CD4-positive, alpha-beta T cell treated with Interleukin-2 at 100 ng/mL for 4 hours (primary cell): ENCODE results near the gene SMIM14.
"Not testable (repeated sequence)": the region's sequence is repeated elsewhere in the genome, so short reads cannot be mapped to it uniquely, and the experiment has no call there.

Source experiments
- DNase-seq: peaks from one replicate; pipeline ENCODE4 v3.0.0-alpha.2; 2020; ENCODE audit warnings: low spot score

The SMIM14 gene

GRCh38 chr4:39638354-39639239, at the start of gene SMIM14:
Gene SMIM14, minus strand, starts transcription at chr4:39638865. Its CDS starts 33,720 bp downstream, at chr4:39605145.
- peak; percentile 90 for DNase-seq

- no peak for DNase-seq
These were observed 48.3 kb upstream of the SMIM14 start for GRCh38 chr4:39687014-39687413.

DNA sequence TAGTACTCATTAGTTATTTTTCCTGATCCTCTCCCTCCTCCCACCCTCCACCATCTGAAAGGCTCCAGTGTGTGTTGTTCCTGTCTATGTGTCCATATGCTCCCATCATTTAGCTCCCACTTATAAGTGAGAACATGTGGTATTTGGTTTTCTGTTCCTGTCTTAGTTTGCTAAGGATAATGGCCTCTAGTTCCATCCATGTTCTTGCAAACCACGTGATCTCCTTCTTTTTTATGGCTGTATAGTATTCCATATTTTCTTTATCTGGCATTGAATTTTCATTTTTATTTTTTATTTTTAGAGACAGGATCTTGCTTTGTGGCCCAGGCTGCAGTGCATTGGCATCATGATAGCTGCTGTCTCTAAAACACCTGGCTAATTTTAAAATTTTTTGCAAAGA, 47.3 kb upstream of the SMIM14 start:
- no peak for DNase-seq

GRCh38 chr4:39682138-39682537, 43.5 kb upstream of the SMIM14 start:
- DNase-seq = no peak

GRCh38 chr4:39681003-39681402, 42.3 kb upstream of the SMIM14 start:
- not testable (repeated sequence) for DNase-seq

GRCh38 chr4:39675681-39676080, 37.0 kb upstream of the SMIM14 start:
- not testable (repeated sequence) for DNase-seq

DNA sequence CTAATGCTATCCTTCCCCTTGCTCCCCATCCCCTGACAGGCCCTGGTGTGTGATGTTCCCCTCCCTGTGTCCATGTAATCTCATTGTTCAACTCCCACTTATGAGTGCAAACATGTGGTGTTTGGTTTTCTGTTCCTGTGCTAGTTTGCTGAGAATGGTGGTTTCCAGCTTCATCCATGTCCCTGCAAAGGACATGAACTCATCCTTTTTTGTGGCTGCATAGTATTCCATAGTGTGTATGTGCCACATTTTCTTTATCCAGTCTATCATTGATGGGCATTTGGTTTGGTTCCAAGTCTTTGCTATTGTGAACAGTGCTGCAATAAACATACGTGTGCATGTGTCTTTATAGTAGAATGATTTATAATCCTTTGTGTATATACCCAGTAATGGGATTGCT, 31.6 kb upstream of the SMIM14 start:
- not testable (repeated sequence) for DNase-seq

- no peak for DNase-seq
These were observed 30.2 kb upstream of the SMIM14 start for GRCh38 chr4:39668887-39669286.

DNA sequence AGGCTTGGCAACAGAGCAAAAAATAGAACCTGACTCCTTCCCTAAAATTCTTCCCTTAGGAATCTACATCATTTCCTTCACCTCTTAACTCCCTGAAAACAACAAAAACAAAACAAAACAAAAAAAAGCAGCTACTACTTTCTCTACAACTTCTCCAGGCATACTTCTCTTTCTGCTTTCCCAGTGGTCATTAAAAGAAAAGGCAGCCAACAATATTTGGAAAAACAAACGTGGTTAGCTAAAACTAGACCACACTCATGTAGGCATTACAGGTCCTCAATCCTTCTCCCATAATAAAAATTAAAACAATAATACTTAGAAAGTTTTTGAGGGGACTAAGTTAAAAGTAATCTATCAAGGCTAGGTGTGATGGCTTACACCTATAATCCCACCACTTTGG, 29.0 kb upstream of the SMIM14 start:
- no peak for DNase-seq

- no peak for DNase-seq
These were observed 26.4 kb upstream of the SMIM14 start for GRCh38 chr4:39664828-39665731.

GRCh38 chr4:39662683-39663082, 24.0 kb upstream of the SMIM14 start:
- no peak for DNase-seq

GRCh38 chr4:39660757-39661156, 22.1 kb upstream of the SMIM14 start:
- DNase-seq = no peak

- no peak for DNase-seq
These were observed 21.4 kb upstream of the SMIM14 start for GRCh38 chr4:39660045-39660444.

DNA sequence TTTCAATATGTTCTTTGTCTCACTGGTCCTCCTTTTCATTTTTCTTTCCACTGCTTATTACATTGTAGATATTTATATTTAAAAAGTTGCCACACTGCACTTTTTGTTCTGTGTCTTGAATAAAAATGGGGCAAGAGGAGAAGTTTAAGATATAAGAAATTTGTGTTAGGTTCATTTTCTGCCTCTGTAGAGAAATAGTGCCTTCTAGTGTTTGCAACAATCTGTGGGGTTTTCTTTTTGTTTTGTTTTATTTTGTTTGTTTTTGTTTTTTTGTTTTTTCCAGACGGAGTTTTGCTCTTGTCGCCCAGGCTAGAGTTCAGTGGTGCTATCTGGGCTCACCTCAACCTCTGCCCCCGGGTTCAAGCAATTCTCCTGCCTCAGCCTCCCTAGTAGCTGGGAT, 20.1 kb upstream of the SMIM14 start:
- DNase-seq = no peak

DNA sequence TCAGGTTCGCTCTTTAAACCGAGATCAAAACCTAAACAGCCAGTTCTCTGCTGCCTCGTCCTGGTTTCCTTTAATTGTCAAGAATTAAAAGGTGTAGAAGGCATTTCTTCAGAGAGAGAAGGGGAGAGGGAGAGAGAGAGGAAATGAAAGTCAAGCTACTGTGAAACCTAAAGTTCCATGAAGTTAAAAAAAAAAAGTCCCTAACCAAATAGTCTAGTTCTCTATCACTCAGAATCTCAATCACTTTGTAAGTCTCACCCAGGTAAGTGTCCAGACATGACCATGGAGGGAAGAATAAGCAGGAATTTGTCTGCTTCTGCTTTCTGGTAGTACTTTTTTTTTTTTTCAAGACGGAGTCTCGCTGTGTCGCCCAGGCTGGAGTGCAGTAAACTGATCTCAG, 18.8 kb upstream of the SMIM14 start:
- no peak for DNase-seq

- not testable (repeated sequence) for DNase-seq
These were observed 18.0 kb upstream of the SMIM14 start for GRCh38 chr4:39656638-39657037.

GRCh38 chr4:39655876-39656275, 17.2 kb upstream of the SMIM14 start:
- no peak for DNase-seq

DNA sequence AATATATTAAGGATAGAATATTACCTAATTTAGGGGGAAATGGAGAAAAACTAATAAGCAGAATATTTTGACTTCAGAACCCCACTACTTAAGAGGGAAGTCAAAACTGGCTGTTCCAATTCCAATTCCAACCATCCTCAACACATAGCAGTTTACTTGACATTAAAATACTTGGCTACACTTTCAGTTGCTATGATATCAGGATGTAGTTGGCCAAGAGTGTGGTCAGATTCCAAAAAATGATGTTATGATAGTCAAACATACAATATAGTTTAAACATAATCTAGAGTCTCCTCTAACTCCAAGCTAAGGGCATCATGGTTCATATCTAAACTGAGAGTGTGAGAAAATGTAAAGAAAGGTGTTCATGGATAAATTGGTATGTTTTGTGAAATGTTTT, 16.5 kb upstream of the SMIM14 start:
- no peak for DNase-seq

DNA sequence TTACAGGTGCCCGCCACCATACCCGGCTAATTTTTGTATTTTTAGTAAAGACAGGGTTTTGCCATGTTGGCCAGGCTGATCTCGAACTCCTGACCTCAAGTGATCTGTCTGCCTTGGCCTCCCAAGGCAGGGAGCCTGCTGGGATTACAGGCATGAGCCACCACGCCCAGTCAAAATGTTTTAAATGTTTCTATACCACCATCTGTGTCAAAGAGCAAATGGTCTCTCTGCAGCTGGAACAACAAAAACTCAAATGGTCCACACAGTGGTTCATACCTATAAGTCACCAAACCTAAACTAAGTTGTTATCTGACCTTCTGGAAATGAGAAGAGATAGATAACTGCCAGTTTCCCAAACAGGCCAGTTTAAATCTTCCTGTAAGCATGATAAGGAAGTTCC, 12.9 kb upstream of the SMIM14 start:
- DNase-seq = not testable (repeated sequence)

DNA sequence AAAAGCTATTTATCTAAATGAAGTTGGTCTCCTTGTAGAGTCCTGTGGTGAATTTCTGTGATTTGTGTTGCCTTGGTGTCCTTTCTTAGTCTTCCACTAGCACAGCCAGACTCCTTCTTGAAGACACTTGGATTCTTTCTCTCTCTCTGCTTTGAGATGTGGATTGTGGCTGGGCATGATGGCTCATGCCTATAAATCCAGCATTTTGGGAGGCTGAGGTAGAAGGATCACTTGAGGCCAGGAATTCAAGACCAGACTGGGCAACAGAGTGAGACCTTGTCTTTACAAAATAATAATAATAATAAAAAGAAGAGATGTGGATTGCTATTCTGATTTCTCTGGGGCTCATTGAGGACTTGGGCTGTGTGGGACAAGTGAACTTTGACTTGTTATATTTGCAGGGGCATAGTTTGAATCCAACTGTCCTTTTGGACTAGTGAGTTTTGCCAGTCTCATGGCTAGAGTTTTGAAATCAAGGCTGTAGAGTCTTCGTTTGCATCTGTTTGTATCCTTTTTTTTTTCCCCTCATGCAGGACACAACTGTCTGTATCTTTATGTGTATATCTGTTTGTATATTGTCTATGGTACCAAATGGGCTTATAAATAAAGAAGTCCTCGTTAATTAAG, 11.1 kb upstream of the SMIM14 start:
- DNase-seq = no peak

DNA sequence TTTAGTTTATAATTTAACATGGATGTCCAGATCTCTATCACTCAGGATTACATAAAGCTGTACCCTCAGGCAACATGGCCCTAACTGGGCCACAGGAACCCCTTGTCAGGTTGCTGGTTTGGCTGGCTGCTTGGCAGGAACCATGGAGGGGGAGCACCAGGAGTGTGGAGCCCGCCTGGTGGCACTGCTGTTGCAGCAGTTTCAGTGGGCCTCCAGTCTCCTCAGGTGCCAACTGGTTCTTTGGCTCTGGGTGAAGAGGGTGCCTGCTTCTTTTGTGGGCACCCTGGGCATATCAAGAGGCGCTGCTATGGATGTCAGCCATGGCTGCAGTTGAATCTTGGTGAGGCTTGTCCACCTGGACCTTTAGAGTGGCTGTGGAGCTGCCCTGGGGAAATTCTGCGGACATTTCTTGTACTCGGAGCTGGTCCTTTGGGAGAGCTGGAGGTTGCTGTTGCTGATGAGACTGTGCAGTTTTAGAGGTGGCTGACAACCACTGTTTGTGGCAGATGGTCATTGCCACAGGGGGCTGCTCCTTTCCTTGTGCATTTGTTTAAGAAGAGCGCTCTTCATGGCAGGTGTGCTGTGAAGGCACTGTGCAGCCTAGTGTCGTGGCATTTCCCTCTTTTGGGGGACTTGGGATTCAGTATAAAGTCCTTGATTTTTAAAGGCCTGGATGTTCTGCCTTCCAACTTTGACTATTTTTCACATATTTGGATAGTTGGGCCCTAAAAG, 10.3 kb upstream of the SMIM14 start:
- no peak for DNase-seq

GRCh38 chr4:39648213-39648612, 9.5 kb upstream of the SMIM14 start:
- DNase-seq = no peak
